Measurements from ENCODE around the gene S100A13. TPM values are rescaled to one million over a fixed set of nuclear protein-coding genes. Genes with fewer than 3 reads are reported as not detected.
"Not testable (repeated sequence)": the region's sequence is repeated elsewhere in the genome, so short reads cannot be mapped to it uniquely, and the experiment has no call there.

S100A13 gene
- total RNA-seq, 1 donor from 2014 or later, result 10.2 TPM

DNA sequence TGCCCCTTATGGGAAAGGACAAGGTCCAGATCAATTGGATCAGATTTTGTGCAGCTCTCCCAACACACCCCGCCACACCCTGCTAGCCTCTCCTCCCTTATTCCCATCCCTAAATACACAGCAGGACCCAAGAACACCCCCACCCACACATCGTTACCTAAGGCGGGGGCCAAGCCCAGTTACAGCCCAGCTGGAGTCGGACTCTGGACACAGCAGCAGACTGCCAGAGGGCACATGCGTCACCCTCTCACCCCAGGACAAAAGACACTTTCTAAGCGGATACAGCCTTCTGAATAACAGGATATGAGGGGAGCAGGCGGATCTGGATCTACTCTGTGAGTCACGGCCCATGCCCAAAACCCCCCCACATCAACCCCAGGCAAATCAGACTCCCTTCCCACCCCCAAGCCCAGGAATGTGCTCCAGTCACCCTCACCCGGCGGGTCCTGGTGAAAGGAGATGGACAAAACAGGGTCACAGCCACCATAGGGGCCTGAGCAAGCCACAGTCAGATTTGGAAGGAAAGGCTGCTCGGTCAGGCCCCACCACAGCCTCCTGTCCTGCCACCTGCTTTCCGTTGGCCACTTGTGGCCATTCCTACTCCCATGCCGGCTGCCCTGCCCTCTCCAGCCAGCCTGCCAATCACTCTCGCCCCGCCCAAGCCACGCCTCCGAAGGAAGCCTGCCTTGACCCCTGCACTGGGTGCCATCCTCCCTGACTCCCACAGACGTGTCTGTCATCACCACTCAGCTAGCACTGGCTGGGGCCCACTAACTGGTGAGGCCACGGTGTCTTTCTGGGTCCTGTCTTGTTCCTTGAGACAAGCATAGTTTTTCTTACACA lies 18.3 kb downstream of the S100A13 start:
- ATAC-seq (peak; percentile 84), DNase-seq (ENCODE audit: low spot score) (peak; percentile 94)

- no peak for ATAC-seq
- no peak for DNase-seq (ENCODE audit: low spot score)
These were observed 19.1 kb downstream of the S100A13 start for GRCh38 chr1:153608089-153608682.

- no peak for ATAC-seq
- DNase-seq (ENCODE audit: low spot score), result no peak
These were observed 19.9 kb downstream of the S100A13 start for GRCh38 chr1:153607381-153607780.

- no peak for DNase-seq (ENCODE audit: low spot score)
These were observed 21.1 kb downstream of the S100A13 start for GRCh38 chr1:153606194-153606593.

DNA sequence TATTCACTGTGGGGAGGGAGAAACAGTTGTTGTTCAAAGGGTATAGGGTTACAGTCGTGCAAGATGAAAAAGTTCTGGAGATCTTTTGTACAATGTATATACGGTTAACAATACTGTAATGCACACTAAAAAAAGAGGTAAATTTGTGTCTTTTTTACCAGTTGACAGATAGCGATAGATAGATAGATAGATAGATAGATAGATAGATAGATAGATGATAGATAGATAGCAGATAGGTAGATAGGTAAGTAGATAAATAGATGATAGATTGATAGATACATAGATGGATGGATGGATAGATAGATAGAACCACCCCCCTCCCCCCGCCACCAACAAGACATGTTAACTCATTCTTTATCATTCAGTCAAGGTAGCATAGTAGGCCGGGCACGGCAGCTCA lies 24.6 kb downstream of the S100A13 start:
- DNase-seq (ENCODE audit: low spot score) (no peak), ATAC-seq (no peak)

More at GRCh38 chr1:153606194-153606593, 21.1 kb downstream of the S100A13 start:
- no peak for ATAC-seq

DNA sequence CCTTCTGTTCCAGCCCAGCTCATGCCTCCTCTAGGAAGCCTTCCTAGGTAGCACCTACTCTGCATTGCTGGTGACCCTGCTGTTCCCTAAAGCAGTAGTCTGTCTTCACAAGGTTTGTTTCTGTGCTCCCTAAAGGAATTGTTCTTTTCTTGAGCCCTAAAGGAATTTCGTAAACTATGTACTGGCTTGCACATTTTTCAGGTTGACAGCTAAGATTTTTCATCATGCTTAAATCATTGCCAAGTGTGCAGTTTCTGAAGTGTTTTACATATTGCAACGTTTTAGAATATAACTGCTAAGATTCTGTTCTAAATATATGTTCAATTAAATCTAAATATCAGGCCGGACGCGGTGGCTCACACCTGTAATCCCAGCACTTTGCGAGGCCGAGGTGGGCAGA lies 27.5 kb downstream of the S100A13 start:
- DNase-seq (ENCODE audit: low spot score) (no peak), ATAC-seq (no peak)

GRCh38 chr1:153598309-153599172 lies 28.8 kb downstream of the S100A13 start:
- no peak for ATAC-seq
- no peak for DNase-seq (ENCODE audit: low spot score)

GRCh38 chr1:153597206-153597605 lies 30.1 kb downstream of the S100A13 start:
- ATAC-seq (no peak), DNase-seq (ENCODE audit: low spot score) (no peak)

GRCh38 chr1:153592748-153593147 lies 34.6 kb downstream of the S100A13 start:
- no peak for DNase-seq (ENCODE audit: low spot score)

GRCh38 chr1:153588482-153588881 lies 38.8 kb downstream of the S100A13 start:
- no peak for ATAC-seq
- DNase-seq (ENCODE audit: low spot score), result no peak

More at GRCh38 chr1:153592748-153593147, 34.6 kb downstream of the S100A13 start:
- ATAC-seq, result no peak

DNA sequence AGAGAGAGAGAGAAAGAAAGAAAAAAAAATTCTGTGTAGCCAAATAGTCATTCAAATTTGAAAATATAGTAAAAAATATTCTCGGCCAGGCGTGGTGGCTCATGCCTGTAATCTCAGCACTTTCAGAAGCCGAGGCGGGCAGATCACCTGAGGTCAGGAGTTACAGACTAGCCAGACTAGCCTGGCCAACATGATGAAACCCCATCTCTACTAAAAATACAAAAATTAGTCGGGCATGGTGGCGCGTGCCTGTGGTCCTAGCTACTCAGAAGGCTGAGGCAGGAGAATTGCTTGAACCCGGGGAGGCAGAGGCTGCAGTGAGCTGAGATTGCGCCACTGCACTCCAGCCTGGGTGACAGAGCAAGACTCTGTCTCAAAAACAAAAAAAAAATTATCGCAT lies 39.3 kb downstream of the S100A13 start:
- not testable (repeated sequence) for DNase-seq (ENCODE audit: low spot score); ATAC-seq

GRCh38 chr1:153587314-153587713 lies 40.0 kb downstream of the S100A13 start:
- ATAC-seq, result peak; percentile 18
- no peak for DNase-seq (ENCODE audit: low spot score)

DNA sequence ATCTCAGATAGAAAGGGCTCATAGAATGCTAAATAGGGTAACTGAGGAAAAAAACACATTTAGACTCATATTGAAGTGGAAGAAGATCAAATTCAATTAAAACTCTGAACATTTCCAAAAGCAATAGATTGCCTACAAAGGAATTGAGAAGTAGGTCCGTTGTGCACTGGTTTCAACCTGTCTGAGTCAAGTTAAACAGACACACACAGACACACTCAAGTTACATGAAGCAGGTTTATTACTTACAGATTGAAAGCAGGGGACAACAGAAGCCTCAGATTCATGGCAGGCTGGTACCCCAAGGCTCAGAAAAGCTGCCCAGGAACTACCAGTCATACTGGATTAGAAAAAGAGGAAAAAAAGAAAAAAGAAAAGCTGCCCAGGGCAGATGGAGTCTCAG lies 41.0 kb downstream of the S100A13 start:
- ATAC-seq (no peak), DNase-seq (ENCODE audit: low spot score) (no peak)

GRCh38 chr1:153585006-153585405 lies 42.3 kb downstream of the S100A13 start:
- no peak for DNase-seq (ENCODE audit: low spot score)
- no peak for ATAC-seq

DNA sequence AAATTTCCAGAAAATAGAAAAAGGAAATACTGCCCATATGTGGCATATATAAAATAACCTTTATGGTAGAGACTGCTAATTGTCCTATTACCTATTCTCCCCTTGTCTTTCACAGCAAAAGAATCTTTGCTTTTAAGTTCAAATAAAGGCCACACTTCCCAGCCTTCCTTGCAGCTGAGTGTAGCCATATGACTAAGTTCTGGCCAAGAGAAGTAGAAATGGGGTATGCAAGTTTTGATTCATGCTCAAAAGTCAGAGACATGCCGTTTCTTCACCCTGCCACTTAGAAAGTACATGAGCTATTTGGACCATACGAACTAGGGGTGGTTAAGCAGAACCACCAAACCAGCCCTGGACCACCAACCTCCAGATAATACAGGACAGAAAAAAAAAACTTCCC lies 43.3 kb downstream of the S100A13 start:
- DNase-seq (ENCODE audit: low spot score) (no peak), ATAC-seq (no peak)

DNA sequence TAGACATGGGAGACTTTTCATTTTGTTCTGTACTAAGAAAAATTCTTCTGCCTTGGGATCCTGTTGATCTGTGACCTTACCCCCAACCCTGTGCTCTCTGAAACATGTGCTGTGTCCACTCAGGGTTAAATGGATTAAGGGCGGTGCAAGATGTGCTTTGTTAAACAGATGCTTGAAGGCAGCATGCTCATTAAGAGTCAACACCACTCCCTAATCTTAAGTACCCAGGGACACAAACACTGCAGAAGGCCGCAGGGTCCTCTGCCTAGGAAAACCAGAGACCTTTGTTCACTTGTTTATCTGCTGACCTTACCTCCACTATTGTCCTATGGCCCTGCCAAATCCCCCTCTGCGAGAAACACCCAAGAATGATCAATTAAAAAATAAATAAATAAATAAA lies 43.8 kb downstream of the S100A13 start:
- ATAC-seq; DNase-seq (ENCODE audit: low spot score): not testable (repeated sequence)

DNA sequence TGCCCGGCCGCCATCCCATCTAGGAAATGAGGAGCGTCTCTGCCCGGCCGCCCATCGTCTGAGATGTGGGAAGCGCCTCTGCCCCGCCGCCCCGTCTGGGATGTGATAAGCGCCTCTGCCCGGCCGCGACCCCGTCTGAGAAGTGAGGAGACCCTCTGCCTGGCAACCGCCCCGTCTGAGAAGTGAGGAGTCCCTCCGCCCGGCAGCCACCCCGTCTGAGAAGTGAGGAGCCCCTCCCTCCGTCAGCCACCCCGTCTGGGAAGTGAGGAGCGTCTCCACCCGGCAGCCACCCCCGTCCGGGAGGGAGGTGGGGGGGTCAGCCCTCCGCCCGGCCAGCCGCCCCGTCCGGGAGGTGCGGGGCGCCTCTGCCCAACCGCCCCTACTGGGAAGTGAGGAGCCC lies 44.5 kb downstream of the S100A13 start:
- not testable (repeated sequence) for DNase-seq (ENCODE audit: low spot score); ATAC-seq

GRCh38 chr1:153578936-153579335 lies 48.4 kb downstream of the S100A13 start:
- no peak for ATAC-seq
- DNase-seq (ENCODE audit: low spot score), result no peak

DNA sequence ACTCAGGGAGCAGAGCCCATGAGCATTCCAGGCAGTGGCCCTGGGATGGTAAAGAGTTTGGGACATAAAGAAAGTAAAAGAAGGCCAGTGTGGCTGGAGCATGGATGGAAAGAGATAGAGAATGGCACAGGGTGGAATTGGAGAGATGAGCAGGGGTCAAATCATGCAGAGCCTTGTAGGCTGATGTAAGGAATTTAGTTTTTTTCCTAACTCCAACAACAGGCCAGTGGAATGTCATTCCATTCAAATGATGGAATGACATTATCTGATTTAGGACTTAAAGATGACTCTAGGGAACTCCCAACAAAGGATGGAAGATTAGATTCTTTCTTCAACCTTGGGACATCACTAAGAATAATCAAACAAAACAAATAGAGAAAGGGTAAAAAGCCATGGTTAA lies 48.8 kb downstream of the S100A13 start:
- DNase-seq (ENCODE audit: low spot score) (no peak), ATAC-seq (no peak)

DNA sequence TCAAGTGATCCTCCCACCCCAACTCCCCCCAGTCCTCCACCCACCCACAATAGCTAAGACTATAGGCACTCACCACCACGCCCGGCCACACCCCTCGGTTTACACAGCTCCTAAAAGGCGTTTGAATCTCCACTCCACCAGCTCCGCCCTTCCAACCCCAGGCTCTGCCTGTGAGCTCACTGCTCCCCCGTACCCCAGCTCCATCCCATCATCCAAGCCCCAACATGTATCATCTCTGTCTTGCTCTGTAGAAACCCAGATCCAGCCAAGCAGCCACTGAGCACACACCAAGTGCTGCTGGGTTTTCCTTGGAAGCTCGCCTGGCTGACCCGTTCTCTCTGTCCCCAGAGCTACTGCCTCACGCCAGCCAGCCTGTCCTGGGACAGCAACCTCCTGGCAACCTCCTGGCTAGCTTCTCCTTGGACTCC lies 49.7 kb downstream of the S100A13 start:
- DNase-seq (ENCODE audit: low spot score) (no peak), ATAC-seq (no peak)

- DNase-seq (ENCODE audit: low spot score) (no peak), ATAC-seq (no peak)
These were observed 50.2 kb downstream of the S100A13 start for GRCh38 chr1:153577138-153577537.

Measured in left lobe of liver (tissue), 2 donors.